GM21367 (cell line): ENCODE results near the gene CASP4.
"Not testable (repeated sequence)": the region's sequence is repeated elsewhere in the genome, so short reads cannot be mapped to it uniquely, and the experiment has no call there.

Experiments used
- ATAC-seq: cut with Tn5 transposase; IDR thresholded peaks from one replicate; pipeline ENCODE4 v1.9.1; 2021; ENCODE audit not compliant: unreplicated experiment

Gene CASP4

DNA sequence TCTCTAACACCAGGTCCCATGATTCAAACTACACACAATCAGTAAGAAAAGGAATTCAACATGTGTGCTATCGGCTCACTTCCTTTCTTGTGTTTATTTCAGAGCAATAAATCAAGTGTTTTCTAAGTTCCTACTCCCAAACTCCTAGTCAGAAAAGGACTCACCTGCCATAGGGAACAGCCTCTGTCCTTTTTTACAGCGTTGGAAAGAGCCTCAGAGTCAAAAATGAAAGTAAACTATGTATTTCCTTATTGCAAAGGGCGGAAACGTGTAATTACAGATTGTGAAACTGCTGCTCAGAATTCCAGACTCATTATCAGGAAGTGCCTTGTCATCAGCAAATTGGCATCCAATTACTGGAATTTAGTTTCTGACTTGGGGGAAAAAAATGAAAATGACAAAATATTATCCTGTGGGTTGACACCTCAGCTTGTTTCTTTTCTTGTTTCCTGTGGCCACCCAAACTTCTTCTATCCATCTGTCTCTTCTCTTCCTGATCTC lies at the start of gene CASP4:
Gene CASP4, minus strand, starts transcription at position 220 of the 501 bp plus-strand sequence. Its CDS starts 49 bp downstream, at position 171.
- ATAC-seq = peak; percentile 90

DNA sequence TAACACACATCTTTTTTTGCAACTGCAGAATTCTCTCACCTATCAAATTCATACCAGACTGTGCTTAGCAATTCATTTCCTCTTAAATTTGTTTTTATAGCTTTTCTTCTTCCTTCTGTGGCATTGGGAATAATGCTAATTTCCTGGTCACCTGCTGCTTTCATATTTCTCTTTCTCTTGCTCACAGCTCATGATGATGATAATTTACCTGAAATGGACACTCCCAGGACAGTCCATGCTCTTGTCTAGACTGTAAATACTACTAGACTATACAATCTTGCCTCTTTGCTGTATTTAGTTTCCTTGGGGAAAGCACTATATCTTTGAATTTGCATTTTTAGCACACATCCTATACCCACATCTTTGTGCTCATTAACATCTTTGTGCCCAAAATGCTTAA lies 39.1 kb upstream of the CASP4 start:
- no peak for ATAC-seq

DNA sequence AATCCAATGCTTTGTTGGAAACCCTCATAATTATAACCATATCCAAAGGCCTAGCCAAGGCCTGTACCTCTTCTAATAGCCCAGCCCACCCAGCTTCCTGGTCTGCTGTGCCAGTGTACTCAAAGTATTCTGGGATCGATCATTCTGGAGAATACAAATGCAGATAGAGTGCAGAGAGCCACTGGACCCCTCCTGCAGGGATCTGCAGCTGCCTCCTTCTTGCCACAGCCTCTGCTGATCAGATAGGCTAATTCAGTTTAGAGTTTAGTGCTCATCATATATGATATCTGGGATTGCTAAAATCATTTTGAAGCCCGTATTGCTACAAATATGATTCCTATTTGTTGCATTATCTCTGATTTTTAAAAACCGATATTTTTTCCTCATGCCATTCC lies 37.1 kb upstream of the CASP4 start:
- ATAC-seq = no peak

DNA sequence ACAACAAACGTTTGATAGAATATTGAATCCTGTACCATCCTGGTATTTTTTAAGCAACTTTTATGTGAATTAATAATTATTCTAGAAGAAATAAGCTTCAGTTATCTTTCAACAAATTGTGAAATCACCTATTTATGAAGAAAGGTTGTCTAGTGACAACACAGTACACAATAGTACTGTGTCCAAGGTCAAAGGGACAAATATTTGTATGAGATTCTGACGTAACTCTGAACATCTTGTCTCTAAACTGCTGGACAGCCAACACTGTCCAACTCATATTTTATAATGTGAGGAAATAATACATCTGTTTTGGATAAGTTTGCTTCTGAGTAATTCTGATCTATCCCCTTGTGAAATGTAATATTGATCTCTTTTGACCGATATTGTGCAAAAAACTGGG lies 35.6 kb upstream of the CASP4 start:
- no peak for ATAC-seq

DNA sequence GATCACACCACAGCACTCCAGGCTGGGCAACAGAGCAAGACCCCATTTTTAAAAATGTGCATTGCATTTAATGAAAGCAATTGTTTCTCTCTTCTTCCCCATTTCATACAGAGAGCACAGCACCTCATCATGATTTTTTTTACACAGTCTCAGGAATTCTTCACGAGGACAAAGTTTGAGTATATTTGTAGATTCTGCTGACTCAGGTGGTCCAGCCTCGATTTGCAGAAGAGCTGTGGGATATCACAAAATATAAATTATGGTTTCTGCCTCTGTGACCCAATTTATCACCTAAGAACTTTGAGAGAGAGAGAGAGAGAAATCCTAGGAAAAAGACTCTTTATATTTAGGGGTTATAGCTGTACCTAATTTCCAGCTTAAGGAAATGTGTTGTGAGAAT lies 34.8 kb upstream of the CASP4 start:
- no peak for ATAC-seq

DNA sequence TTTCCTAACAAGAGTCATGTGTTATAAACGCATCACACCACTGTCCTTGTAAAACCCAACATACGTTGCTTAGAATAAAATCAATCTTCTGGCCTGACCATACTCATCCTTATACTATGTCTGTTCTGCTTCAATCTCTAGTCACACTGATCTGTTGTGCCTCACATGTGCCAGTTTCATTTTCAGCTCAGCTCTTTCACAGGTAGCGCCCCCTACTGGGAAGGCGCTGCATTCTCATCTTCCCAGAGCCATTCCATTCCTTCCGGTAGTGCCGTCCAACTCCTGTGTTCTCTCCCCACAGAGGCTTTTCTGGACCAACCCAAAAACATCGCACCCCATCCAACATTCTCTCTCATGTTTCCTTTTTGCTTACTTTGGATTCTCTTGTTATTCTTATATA lies 32.4 kb upstream of the CASP4 start:
- peak; percentile 92 for ATAC-seq

DNA sequence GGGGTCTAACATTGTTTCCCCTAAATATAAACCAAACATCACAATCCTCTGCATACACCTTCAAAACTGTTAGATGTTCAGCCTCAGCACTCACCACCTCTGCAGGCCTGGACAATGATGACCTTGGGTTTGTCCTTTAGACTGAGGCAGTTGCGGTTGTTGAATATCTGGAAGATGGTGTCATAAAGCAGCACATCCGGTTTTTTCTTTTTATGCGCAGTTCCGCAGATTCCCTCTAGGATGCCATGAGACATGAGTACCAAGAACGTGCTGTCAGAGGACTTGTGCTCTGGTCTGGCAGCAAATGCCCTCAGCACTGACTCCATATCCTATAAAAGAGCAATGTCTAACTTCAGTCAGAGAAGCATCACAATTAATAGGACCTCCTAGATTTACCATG lies 31.8 kb upstream of the CASP4 start:
- no peak for ATAC-seq

DNA sequence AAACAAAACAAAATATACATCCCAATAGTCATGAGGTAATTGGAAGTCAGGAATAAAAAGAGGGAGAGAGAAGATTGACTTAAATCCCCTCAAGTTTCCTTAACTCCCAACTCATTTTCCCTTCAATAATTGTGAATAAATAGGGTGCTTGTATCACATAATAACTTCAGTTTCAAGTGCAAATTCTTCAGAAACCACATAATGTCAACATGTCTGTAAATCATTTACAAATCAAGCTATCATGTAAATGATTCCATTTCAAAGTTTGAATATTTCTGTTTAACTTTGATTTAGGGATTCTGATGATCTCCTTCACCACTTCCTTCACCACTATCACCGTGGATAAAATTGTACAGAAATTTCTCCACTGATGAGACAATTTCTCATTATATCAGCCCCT lies 31.3 kb upstream of the CASP4 start:
- no peak for ATAC-seq

DNA sequence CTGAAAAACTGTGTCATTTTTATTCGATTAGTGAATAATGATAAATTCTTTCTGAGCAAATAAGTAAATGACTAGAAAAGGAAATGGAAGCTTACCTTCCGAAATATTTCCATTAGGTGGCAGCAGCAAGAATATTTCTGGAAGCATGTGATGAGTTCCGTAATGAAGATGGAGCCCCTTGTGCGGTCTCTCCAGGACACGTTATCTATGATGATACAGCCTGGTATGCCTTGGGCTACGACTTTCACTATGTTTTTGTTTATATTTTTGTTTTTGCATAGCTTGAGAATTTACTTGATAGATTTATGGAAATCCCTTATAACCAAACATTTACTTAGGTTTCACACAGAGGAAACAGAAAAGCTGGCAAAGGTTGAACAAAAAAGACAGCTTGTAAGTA lies 28.9 kb upstream of the CASP4 start:
- ATAC-seq = no peak

DNA sequence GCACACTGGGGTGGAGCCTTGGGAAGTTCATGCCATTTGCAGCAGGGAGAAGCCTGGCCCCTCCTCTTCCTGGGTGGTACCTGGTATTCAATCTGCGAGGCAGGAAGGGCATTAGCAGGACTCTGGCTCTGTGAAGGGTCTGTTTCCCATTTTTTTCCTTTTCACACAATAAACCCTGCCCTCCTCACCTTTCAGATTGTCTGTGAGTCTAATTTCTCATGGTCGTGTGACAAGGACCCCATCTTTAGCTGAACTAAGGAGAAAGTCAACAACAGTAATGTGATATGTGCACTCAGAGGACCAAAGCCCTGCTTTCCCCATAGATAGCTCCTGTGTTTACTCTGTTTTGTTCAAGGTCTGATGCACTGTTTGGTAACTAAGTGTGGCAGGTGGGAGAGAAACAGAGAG lies 26.6 kb upstream of the CASP4 start:
- no peak for ATAC-seq

DNA sequence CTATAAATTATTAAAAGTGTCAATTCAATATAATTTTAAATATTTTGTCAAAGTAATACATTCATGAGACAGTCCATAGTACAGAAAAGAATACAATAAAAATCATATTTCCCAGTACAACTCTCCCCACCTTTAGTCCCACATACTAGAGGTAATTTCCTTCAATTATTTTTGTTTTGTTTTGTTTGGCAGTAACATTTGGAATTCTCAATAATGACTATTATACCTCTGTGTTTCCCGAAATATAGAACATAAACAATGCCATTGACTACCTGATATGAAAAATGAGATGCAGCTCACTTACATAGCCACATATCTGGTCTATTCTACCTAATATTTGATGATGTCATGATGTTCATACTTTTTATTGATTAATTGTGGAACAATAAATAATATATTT lies 24.4 kb upstream of the CASP4 start:
- ATAC-seq = no peak

DNA sequence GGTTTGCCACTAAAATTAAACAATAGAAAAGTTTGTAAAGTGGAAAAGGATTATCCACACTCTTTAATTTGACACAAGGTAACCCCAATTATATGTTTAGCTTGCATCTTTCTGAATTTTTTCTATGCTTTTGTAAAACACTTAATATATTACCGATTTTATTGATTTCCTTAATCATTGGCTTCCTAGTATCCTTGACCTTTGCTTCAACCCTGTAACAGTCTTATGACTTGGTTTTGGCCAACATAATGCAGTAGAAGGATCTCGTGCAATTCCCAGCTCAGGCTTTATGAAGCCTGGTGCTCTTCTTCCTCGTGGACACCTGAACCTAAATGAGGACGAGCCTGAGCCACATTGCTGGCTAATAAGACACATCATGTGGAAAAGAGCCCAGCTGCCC lies 23.6 kb upstream of the CASP4 start:
- ATAC-seq = no peak

DNA sequence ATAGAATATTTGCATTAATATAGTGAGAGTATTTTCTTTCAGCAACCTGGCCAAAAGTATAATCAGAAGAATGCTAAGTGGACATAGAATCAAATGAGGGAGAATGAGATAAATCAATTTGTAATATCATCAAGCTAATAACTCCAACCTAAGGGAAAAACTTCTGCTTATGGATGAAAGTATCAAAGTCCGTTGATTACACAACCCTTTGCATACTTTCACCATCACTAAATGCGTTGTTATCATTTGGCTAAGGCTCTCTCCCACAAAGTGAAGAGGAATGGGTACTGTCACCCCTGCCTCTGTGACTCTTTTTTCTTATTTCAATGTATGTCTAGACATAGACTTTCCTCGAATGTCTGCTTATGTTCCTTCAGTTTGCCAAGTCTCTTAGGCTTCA lies 16.4 kb upstream of the CASP4 start:
- ATAC-seq = no peak

DNA sequence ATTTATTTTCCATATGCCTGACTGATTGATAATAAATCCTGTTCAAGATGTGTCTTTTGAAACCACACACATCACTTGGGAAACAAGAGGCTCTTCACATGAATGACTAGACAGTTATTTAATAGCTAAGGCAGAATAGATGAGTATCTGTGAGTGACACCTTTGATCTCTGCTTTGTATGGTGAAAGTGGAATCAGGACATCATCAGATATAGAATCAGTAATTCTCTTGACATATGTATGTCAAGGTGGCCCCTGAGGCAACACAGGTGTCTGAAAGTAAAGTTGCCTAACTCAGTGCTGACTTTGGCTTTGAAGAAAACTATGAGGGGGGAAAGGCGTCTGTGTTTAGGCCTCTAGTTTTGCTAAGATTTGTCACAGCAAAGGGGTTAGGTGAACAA lies 11.5 kb upstream of the CASP4 start:
- ATAC-seq = no peak

DNA sequence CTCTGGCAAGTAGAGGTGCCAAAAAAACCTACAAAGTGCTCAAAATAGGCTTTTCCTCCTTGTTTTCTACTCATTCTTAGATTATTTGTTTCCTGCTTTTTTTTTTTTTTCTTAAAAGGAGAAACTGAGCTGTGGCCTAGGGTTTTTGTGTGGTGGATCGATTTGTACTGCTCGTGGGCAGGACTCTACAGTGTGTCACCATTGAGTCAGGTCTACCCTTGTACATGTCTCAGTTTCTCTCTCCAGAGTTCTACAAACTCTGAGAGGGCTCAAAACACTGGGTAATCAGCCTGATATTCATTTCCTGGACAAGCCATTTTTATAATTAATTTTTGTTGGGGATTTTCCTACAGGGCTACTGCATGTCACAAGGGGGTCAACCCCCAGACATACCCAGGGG lies 5.2 kb upstream of the CASP4 start:
- no peak for ATAC-seq

DNA sequence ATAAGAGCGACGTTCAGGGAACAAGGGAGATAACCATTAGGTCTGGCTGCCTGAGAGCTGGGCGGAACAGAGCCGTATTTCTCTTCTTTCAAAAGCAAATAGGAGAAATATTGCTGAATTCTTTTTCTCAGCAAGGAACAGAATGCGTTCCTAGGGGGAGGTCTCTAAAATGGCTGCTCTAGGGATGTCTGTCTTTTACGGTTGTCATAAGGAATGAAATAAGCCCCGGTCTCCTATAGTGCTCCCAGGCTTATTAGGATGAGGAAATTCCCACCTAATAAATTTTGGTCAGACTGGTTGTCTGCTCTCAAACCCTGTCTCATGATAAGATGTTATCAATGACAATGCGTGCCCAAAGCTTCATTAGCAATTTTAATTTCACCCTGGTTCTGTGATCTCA lies 4.5 kb upstream of the CASP4 start:
- not testable (repeated sequence) for ATAC-seq

DNA sequence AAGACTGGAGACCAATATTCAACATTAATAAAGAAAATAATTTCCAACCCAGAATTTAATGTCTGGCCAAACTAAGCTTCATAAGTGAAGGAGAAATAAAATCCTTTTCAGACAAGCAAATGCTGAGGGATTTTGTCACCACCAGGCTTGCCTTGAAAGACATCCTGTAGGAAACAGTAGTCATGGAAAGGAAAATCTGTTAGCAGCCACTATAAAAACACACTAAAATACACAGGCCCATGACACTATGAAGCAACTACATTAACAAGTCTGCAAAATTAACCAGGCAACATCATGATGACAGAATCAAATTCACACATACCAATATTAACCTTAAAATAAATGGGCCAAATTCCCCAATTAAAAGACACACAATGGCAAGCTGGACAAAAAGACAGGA lies 2.4 kb upstream of the CASP4 start:
- no peak for ATAC-seq

DNA sequence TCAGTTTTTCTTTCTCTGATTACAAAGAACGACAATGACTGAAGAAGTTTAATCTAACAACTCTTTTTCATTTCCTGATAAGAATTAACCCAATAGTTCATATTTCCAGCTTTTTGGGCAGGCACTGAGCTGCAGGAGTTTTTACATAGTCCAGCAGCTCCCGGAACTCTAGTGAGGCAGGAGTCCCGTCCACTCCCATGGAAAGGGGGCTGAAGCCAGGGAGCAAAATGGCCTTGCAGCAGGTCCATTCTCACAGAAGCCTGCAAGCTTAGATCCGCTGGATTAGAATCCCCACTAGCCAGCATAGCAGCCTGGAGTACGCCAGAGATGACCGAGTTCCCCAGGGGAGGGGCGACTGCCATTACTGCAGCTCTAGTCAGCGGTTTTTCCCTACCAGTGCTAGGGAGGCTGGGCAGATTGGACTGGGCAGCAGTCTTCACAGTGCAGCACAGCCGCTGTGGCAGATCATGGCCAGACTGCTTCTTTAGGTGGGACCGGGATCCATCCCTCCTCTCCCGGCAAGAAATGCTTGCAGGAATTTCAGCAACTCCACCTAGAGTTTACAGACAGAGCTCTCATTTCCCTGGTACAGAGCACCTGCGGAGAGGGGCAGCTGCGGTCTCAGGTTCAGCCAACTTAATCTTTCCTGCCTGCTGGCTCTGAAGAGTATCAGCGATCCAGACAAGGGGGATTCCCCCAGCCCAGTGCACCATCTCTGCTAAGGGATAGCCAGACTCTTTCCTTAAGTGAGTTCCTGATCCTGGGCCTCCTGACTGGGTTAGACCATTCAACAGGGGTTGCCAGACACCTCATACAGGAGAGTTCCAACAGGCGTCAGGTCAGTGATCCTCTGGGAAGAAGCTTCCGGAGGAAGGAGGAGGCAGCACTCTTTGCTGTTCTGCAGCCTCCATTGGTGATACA lies 742 bp upstream of the CASP4 start:
- no peak for ATAC-seq

DNA sequence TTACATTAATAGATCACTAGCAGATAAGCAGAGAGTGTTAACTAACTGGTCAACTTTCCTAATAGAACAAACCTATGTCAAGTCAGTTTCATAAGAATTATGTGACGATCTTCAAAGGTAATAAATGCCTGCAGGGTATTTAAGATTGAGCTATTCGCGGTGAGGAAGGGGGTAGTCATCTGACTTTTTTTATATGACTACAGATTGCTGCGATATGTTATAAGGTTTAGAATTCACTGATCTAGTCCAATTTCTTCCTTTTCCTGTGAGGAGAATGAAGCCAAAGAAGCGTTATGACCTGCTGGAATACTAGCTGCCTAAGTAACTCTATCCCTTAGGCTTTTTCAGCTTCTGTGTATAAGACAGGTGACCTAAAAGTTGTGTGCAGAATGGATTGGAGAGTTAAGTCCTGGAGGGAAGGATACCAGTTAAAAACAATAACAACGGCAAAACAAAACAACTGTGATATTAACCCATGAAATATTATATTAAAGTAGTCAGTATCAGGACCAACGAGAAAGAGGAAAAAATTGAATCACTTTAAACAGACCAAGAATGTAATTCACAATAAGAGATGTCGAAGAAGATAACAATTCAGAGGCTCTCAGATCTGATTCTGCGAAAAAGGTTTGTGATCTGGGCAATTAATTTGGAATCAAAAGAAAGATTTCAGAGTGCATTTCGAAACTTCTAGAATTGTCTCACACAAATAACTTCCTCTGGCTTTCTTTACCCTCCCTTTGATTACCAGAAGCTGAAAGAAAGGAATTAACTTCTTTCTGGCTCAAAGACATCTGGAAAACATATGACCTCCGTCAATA lies 630 bp downstream of the CASP4 start:
- ATAC-seq = no peak

DNA sequence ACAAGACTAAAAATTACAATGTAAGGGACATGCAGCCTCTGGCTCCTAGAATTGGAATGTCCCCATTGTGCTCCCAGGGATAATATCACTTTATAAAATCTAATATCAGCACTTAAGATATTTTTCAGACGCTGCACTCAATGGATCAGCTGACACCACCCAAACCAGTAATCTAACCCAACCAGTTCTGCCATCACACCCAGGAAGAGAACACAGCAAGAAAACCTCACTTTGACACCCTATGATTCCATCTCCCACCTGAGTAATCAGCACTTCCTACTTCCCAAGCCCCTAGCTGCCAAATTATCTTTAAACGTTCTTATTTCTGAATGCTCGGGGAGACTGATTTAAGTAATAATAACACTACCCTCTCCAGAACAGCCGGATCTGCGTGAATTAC lies 2.6 kb downstream of the CASP4 start:
- no peak for ATAC-seq

DNA sequence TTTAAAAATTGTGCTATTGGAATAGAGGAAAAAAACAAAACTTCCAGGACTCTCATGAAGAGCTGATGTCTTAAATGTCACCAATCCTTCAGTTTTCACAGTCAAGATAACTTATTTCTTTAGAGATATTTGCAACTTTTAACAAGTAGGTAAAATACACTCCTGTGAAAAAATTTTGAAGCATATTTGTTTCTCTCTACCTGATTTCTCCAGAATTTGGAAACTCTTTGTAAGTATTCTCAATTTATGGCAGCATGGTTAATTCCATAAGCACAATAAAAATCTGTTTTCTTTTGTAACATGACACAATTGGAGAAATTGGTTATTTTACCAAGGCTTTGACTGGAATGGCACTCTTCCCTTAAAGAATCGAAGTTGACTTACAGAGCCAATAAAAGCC lies 4.1 kb downstream of the CASP4 start:
- ATAC-seq = no peak

DNA sequence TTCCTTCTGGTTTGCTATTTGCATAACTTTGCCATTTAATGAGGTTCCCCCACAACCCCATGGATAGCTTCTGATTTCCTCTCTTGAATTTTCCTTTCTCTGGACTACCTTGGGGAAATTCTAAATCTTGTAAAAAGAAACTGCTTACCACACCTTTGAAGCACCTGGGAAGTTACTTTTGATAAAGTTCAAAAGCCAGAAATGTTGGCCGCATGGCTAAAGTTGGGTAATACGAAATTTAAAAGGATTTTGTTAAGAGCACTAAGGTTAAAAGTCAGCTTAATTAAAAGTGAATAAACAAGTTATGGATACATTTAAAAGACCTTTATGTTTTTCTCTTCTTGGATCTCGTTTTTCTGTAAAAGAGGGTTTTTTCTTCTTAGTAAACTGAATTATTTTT lies 5.5 kb downstream of the CASP4 start:
- ATAC-seq = no peak
